Measurements from ENCODE around the gene CDK14. TPM values are rescaled to one million over a fixed set of nuclear protein-coding genes. Genes with fewer than 3 reads are reported as not detected.

Gene CDK14
- total and polyA plus RNA-seq, 2 of the 8 experiments (the other 6 are each of a cell fraction or from before 2014, with no cell fraction given), result 5.5 to 47.3 TPM

GRCh38 chr7:90569368-90569767 lies 26.8 kb upstream of the CDK14 start:
- no peak overlapping the region for H2BK20ac ChIP-seq (ENCODE audit: low read length)
- POLR2A ChIA-PET (ENCODE audit: partially characterized antibody), result interaction anchor here (0.6 kb wide), 1 partner anchor 29 kb away, joined by 3 read pairs; no protein-coding TSS in a partner anchor
- TF ChIP-seq PHF8 (conservative IDR thresholded peaks at IDR 0.05; ENCODE audit: low read depth, low read length), result no peak
- TF ChIP-seq SUZ12 (IDR thresholded peaks at IDR 0.05; ENCODE audit: low read length), result no peak
- TF ChIP-seq BACH1 (IDR thresholded peaks at IDR 0.05; ENCODE audit: low read length), result no peak
- no peak for TF ChIP-seq BRCA1 (IDR thresholded peaks at IDR 0.05; ENCODE audit: low read depth, low read length)
- no peak for TF ChIP-seq USF2 (IDR thresholded peaks at IDR 0.05; ENCODE audit: low read length)
- no peak for TF ChIP-seq RFX5 (IDR thresholded peaks at IDR 0.05; ENCODE audit: borderline replicate concordance, low read depth, low read length)
- no peak for TF ChIP-seq CHD2 (IDR thresholded peaks at IDR 0.05; ENCODE audit: low read length)
- no peak for TF ChIP-seq TBP (IDR thresholded peaks at IDR 0.05; ENCODE audit: low read depth, low read length)
- TF ChIP-seq RAD21 (IDR thresholded peaks at IDR 0.05 in 1 of 2, conservative IDR thresholded peaks at IDR 0.05 in 1 of 2; ENCODE audit: low read depth in 2 of 2, low read length in 2 of 2), result no peak
- no peak for TF ChIP-seq KDM4A (IDR thresholded peaks at IDR 0.05; ENCODE audit: low read depth, low read length, severe bottlenecking)
- TF ChIP-seq MAX (IDR thresholded peaks at IDR 0.05), result no peak
- no peak for TF ChIP-seq ATF3 (IDR thresholded peaks at IDR 0.05; ENCODE audit: insufficient read depth, low read depth, low read length)

More at GRCh38 chr7:90569368-90569767, 26.8 kb upstream of the CDK14 start:
- H4K20me1 ChIP-seq (replicated peaks in 1 of 2; ENCODE audit: control insufficient read depth in 1 of 2, insufficient read depth in 2 of 2, low read length in 2 of 2), result no peaks in the 10 kb centered on the region
- FAIRE-seq, result no peak
- CTCF ChIA-PET (ENCODE audit: partially characterized antibody), result interaction anchor here (0.9 kb wide), 1 partner anchor 26 kb away, joined by 3 read pairs; no protein-coding TSS in a partner anchor
- H3K18ac ChIP-seq (ENCODE audit: extremely low read depth, low read length), result no peak overlapping the region
- no peak overlapping the region for H4K91ac ChIP-seq (replicated peaks; ENCODE audit: insufficient read length, low read length)
- no peak overlapping the region for H4K8ac ChIP-seq (ENCODE audit: extremely low read depth, insufficient read depth, low read length)
- WGBS, 2 experiments (ENCODE audit: extremely low coverage in 1 of 2, insufficient coverage in 1 of 2, insufficient read length in 1 of 2, insufficient replicate concordance in 2 of 2, low coverage in 1 of 2, low lambda C conversion rate in 2 of 2, missing lambda C conversion rate in 1 of 2), result 89% methylated on average over 1 of the region's 1 CpG; no CpG with 5 or more reads in 1 of the 2 experiments
- no peak overlapping the region for H2AK5ac ChIP-seq (ENCODE audit: low read depth, low read length)
- H3K9ac ChIP-seq (replicated peaks in 1 of 4; ENCODE audit: extremely low read depth in 1 of 4, low read depth in 3 of 4, low read length in 3 of 4), result no peak overlapping the region
- no peak overlapping the region for H2BK12ac ChIP-seq (ENCODE audit: low read depth, low read length)
- no peak overlapping the region for H3K14ac ChIP-seq (ENCODE audit: insufficient read length)
- H3K56ac ChIP-seq (replicated peaks; ENCODE audit: insufficient read length, low read depth, low read length), result no peak overlapping the region
- no peak overlapping the region for H3K4ac ChIP-seq (replicated peaks; ENCODE audit: insufficient read length, low read depth, low read length)
- no peak overlapping the region for H2BK120ac ChIP-seq (replicated peaks; ENCODE audit: low read depth, low read length)
- no peaks in the 10 kb centered on the region for H3K4me1 ChIP-seq (replicated peaks in 1 of 4; ENCODE audit: control insufficient read depth in 3 of 4, insufficient read depth in 4 of 4, low read length in 3 of 4)
- H3K23me2 ChIP-seq (ENCODE audit: low read depth, low read length), result no peaks in the 10 kb centered on the region
- no peaks in the 10 kb centered on the region for H3K79me1 ChIP-seq (ENCODE audit: low read depth, low read length)
- no peak overlapping the region for H3K23ac ChIP-seq (ENCODE audit: insufficient read length)
- H2AFZ ChIP-seq (ENCODE audit: low read length), result no peak overlapping the region
- H3K36me3 ChIP-seq (ENCODE audit: control insufficient read depth in 2 of 4, insufficient read depth in 4 of 4, low read length in 3 of 4), result no peaks in the 10 kb centered on the region
- no peak overlapping the region for H3K4me3 ChIP-seq (ENCODE audit: extremely low read depth in 1 of 4, insufficient read depth in 2 of 4, low read depth in 3 of 4, low read length in 4 of 4)
- no peak for DNase-seq (ENCODE audit: low read depth in 1 of 2, low spot score in 2 of 2)
- H4K5ac ChIP-seq (ENCODE audit: insufficient read length, low read depth, low read length), result no peak overlapping the region
- no peak overlapping the region for H2BK15ac ChIP-seq (ENCODE audit: low read length)
- H3K9me3 ChIP-seq (ENCODE audit: insufficient read depth in 2 of 2, low read depth in 1 of 2, low read length in 1 of 2), result no peaks in the 10 kb centered on the region
- no peaks in the 10 kb centered on the region for H3K27me3 ChIP-seq (replicated peaks in 1 of 4; ENCODE audit: control insufficient read depth in 3 of 4, extremely low read depth in 1 of 4, insufficient read depth in 3 of 4, low read length in 3 of 4)
- no peak overlapping the region for H3K4me2 ChIP-seq (ENCODE audit: insufficient read depth in 1 of 2, low read depth in 2 of 2, low read length in 2 of 2)
- H2BK5ac ChIP-seq (ENCODE audit: low read depth, low read length), result no peak overlapping the region
- no peak overlapping the region for H3K27ac ChIP-seq (ENCODE audit: low read depth, low read length)
- H3K79me2 ChIP-seq (ENCODE audit: control insufficient read depth in 1 of 2, insufficient read depth in 2 of 2, low read length in 2 of 2), result no peaks in the 10 kb centered on the region
